MM.1S (cell line): Measurements from ENCODE around the gene MBD4.

ENCODE experiments used
- CTCF ChIP-seq: fragments of 300-600 bp; sonication (generic); IDR thresholded peaks from 2 replicates; pipeline ENCODE4 v1.5.1; 2016; ENCODE audit warnings: antibody characterized with exemption, low read length, mixed read lengths
- EZH2phosphoT487 ChIP-seq: fragments of 300-600 bp; sonication (generic); IDR thresholded peaks from 2 replicates; pipeline ENCODE4 v1.6.1; 2018; ENCODE audit warnings: antibody characterized with exemption, low read length

DNA sequence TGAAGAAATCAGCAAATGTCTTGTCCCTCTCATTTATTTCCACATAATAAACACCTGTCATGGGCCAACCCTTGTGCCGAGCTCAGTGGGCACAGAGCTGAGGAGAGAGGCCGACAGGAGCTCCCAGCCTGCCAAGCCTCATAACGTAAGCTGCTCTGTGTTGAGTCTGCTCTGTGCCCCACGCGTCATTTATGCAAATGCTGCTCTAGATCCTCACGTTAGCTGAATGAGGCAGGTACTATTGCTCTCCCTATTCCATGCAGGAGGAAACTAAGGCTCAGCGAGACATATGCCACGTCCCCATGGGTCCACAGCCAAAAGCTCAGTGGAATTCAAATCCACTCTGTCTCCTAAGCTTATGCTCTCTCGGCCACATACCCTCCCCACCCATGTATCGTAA lies 52.8 kb downstream of the MBD4 start:
- TF ChIP-seq CTCF (no peak), EZH2phosphoT487 (no peak)
